A204.1 (cell line): Measurements from ENCODE around the gene SERPINC1.
"Not testable (repeated sequence)": the region's sequence is repeated elsewhere in the genome, so short reads cannot be mapped to it uniquely, and the experiment has no call there.

ENCODE experiments used
- FAIRE-seq: peaks from 2 replicates; lab custom pipeline; 2012; peaks lifted over from hg19 to GRCh38; lab: Jason Lieb, UNC

SERPINC1 gene

DNA sequence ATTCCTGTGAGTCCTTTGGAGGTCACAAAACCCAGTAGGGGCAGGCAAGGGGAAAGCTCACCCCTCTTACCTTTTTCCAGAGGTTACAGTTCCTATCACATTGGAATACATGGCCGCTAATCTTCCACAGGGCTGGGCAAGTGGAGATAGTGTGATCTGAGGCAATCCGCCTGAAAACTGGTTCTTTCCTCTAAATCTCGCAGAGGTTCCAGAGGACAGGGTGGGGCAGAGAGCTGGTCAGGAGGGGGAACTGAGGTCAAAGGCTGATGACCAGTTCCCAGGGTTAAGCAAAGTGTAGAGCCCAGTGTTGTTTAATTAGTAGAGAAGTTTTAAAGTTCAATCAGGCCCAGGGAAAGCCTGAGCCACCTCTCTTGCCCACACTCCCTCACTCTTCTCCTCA, at the start of gene SERPINC1:
Gene SERPINC1 (minus strand): TSS at position 179 of the 400 bp plus-strand sequence. CDS start 68 bp downstream, at position 111.
- FAIRE-seq: no peak

DNA sequence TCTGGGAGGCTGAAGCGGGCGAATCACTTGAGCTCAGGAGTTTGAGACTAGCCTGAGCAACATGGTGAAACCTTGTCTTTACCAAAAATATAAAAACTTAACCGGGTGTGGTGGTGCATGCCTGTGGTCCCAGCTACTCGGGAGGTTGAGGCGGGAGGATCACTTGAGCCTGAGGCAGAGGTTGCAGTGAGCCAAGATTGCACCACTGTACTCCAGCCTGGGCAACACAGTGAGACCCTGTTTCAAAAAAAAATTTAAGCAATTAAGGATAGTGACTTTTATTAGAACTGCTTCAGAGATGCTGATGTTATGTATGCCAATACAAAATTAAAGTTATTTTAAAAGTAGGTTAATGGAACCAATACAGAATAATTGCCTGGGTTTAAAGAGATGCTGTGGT, 48.8 kb upstream of the SERPINC1 start:
- not testable (repeated sequence) for FAIRE-seq

DNA sequence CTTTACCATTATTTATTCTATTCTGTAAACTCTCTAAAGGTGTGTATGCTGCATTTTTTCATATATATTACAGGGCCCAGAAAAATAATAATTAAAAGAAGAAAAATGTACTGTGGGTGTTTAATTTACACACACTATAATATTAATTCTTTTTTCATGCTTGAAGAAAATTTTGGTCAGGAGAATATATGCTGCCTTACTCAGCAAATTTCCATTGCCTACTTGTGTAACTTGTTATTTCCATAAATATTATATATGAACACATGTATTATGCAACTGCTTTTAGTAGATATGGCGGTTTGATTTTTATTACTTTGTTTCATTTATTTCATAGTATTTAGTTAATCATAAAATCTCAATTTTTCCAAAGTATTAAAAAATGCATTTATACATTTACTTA, 46.4 kb upstream of the SERPINC1 start:
- peak; percentile 39 for FAIRE-seq

DNA sequence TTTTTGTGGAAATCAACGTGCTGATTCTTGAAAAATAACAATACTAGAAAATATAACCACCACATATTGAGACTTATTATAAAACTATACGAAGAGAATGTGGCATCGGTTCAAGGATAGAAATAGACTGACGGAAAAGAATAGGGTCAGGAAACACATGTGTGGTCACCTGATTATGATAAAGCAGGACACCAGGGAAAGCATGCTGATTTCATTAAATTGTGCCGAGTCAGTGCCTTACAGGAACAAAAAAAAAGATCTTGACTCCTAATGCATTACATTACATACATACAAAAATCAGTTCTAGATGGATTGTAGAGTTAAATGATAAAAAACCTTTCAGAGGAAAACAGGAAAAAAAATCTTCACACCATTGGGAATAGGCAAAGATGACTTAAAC, 43.5 kb upstream of the SERPINC1 start:
- no peak for FAIRE-seq

DNA sequence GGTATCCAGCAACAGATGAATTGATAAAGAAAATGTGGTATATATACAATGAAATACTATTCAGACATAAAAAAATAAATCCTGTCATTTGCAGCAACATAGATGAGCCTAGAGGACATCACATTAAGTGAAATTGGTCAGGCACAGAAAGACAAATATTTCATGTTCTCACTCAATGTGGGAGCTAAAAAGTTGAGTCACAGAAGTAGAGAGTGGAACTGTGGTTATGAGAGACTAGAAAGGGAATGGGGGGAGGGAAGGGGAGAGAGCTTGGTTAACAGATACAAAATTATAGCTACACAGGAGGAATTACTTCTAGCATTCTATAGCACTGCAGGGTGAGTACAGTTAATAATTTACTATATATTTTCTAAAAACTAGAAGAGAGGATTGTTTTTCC, 37.1 kb upstream of the SERPINC1 start:
- FAIRE-seq: no peak

DNA sequence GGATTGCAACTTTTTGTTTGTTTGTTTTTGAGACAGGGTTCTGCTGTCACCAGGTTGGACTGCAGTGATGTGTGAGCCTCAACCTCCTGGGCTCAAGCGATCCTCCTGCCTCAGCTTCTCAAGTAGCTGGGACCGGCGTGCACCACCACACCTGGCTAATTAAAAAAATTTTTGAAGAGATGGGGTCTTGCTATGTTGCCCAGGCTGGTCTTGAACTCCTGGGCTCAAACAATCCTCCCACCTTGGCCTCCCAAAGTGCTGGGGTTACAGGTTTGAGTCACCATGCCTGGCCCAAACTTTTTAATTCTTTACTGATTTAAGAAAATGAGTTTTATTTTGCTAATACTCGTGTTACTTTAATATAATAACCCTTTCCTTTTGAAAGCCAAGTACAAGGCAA, 31.5 kb upstream of the SERPINC1 start:
- FAIRE-seq: no peak

DNA sequence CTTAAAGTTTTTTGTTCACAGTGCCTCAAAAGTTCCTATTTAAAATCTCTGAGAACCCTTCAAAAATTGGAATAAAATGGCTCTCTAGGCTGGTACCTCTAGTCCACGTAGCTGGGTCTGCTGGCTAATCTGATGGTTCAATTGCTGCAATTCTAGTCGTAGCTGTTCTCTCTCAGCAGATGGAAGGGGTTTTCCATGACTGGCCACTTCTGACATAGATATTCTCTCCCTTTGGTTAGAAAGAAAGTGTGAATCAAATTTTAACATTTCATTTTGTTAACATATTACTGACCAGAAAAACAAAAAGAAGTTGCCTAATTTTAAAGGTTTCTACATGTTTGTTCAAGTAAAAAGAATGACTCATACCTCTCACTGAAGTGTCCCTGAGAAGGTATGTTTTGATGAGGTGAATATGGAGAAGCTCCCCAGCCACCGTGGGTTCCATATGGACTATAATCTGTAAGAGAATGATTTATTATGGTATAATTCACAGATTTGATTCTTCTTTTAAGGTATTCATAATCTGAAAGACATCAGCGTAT, 29.3 kb upstream of the SERPINC1 start:
- no peak for FAIRE-seq

DNA sequence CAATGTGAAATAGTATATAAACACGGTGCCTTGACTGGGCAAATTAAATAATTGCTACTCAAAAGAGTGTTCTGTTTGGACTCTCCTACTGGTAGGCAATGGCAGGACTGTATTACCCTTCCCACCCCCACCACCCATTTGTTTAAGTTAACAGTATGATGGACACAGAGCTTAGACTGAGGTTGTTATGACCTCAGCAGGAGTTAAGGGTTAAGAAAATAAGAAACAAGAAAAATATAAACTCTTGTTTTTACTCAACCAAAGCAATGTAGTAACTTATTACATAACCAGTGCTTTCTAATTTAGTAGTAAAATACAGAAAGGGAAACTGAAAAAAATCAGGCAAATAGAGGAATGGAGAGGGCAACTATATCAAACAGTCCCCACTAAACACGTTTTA, 19.9 kb upstream of the SERPINC1 start:
- FAIRE-seq: no peak

DNA sequence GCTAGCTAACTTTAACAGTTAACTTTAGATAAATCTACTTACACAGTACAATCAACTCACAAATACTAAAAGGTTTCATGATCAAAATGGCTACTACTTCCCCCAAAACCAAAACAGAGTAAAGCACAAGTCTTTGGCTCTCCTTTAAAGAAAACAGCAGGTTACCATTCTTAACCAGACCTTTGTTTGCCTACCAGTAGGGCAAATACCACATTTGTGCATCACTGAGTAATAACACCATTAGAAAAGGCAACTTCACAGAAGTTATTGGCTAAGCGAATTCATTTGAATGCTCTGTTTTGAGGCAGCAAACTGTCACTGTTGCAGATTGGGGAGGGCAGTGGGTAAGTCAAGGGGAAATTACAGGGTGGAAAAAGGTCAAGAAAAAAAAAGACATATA, 17.3 kb upstream of the SERPINC1 start:
- no peak for FAIRE-seq

DNA sequence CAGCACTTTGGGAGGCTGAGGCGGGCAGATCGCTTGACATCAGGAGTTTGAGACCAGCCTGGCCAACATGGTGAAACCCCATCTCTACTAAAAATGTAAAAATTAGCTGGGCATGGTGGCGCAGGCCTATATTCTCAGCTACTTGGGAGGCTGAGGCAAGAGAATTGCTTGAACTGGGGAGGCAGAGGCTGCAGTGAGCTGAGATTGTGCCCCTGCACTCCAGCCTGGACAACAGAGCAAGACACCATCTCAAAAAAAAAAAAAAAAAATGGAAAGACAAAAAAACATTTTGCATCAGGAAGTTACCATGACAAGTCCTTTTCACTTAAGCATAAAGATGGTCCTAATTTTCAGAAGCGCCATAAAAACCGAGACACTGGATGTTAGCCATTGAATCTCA, 13.4 kb upstream of the SERPINC1 start:
- not testable (repeated sequence) for FAIRE-seq

DNA sequence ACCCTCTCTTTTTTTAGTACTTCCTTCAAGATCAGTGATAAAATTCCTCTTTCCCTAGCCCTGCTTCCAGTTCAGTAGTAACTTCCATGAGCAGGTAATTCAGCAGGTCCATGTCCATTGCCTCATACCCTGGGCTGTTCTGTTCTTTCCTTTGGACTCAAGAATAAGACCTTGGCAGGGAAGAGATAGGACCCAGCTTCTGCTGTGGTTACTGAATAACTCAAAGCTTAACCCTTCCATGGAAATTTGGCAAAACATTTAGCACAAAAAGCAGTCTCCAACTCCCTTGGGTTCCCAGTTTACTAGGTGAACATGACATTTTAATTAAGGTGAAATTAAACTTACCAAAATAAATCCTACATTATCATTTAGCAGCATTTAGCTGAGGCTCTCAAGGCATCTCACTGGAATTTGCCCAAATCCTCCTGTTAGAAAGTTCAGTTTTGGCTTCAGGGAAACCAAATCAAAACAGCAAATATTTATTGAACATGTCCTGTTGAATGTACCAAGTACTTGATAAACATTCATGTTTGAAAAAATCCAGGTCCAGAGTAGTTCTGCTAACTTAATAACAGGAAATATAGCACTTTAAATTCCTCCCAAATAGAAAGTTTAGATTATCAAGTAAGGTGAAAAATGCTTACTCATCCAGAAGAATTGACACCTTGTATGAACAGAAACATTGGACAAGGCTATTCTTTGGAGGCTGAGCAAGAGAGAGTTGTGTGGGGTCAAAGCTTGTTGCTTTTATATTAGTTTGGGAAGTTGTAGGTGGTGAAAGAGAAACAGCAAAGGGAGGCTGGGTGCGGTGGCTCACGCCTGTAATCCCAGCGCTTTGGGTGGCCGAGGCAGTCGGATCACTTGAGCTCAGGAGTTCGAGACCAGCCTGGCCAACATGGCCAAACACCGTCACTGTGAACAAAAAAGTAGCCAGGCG, 8.4 kb upstream of the SERPINC1 start:
- FAIRE-seq: no peak

DNA sequence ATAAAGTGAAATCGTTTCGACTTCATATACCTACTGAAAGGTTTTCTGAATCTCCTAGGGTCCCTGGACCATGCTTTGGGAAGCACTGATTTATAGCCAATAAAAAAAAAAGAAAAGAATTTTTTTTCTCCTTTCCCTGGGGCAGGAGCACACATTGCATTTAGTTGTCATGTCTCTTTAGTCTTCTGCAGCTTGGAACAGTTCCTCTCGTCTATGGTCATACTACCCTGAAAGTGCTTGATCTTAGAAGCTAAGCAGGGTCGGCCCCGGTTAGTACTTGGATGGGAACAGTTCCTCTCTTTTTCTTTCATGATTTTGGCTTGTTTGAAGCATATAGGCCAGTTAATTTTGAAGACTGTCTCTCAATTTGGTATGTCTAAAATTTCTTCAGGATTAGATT, 3.7 kb upstream of the SERPINC1 start:
- no peak for FAIRE-seq

DNA sequence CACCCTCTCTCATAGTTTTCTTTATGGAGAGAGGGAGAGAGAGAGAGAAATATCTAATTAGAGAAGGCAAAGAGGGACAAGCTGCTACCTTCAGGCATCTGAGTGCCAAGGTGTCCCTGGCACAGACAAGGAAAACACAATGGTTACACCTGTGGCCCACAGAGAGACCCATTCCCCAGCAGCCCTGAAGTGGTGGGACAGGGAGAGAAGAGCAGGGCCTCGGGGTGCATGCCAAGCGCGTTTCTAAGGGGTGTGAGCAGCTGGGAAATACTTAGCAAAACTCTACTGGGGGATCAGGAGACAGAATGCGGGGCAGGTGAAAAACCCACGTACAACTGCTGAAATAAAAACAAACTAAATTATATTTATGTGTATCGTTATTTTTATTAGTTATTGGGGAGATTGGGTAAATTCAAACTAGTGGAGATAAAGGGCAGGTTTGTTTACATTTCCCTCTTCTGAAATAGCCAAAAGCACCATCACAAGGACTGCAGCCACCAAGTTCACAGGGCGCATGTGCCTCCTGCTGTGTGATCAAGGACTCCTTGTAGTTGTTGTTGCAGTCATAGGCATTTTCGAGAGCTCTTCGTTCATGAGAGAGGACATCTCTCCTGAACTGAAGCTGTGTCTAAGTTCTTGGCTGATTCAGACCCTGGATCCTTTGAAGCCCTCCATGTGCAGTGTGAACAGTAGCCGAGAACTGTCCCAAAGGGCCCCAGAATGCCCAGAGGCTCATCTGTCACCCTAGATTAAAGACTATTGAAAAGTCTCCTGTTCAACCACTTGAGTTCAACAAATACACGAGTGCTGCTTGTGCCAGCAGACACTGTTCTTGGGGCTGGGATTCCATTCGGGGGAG, 737 bp upstream of the SERPINC1 start:
- no peak for FAIRE-seq

DNA sequence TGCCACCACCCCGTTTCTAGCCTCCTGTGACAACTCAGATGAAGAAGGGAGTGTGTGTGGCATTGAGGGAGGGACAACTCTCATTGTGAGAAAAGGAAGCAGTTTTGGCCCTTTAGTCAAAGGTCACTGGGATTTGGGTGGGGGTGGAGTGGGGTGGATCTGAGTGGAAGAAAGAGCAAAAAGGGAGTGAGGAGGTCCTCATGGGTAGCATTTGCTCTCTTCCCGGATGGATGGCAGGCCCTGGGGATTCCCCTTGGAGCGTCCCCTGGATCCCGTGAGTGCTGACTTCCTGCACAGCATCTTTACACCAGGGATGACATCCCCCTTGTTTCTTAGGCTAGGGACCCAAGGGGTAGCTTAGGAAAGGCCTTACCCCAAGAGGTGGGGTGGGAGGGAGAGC, 460 bp downstream of the SERPINC1 start:
- FAIRE-seq: no peak

DNA sequence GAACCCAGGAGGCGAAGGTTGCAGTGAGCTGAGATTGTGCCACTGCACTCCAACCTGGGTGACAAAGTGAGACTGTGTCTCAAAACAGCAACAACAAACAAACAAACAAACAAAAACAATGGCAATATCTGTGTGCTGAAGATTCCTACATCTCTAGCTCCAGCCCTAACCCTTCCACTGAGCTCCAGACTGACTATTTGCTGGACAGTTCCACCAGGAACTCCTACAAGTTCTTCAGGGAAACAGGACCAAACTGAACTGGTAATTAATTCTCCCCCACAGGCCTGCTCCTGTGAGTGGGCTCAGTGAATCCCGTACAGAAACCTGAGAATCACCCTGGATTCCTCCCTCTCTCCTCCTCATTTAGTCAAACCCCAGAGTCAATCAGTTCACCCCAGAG, 1.5 kb downstream of the SERPINC1 start:
- FAIRE-seq: no peak

DNA sequence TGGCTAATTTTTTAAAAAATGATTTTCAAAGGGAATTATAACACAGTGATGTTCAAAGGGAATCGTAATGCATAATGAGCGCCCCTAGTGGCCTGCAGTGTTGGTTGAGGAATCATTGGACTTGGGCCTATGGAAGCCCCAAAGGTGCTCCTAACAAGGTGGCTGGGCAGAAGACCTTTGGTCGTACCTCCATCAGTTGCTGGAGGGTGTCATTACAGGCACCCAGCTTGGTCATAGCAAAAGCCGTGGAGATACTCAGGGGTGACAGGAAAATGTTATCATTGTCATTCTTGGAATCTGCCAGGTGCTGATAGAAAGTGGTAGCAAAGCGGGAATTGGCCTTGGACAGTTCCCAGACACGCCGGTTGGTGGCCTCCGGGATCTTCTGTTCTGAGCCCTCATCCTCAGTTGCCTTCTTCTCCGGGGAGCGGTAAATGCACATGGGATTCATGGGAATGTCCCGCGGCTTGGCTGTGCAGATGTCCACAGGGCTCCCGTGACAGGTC, 2.7 kb downstream of the SERPINC1 start:
- no peak for FAIRE-seq

DNA sequence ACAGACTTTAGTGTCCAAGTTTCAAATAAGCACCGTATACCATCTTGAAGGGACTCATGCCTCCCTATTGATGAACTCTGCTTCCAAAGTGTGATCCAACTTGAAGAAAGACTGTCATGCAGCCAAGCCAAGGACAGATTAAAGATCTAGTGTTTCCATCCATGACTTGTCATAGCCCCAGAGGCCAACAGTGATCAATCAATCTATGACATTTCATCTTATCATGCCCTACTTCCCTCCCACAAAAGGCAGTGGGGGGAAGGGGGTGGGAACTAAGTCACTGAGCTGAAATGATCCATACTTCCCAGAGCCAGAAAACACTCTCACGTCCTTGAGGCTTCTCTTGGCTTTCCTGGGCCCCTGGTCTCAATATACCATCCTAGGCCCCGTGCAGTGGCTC, 4.0 kb downstream of the SERPINC1 start:
- no peak for FAIRE-seq

DNA sequence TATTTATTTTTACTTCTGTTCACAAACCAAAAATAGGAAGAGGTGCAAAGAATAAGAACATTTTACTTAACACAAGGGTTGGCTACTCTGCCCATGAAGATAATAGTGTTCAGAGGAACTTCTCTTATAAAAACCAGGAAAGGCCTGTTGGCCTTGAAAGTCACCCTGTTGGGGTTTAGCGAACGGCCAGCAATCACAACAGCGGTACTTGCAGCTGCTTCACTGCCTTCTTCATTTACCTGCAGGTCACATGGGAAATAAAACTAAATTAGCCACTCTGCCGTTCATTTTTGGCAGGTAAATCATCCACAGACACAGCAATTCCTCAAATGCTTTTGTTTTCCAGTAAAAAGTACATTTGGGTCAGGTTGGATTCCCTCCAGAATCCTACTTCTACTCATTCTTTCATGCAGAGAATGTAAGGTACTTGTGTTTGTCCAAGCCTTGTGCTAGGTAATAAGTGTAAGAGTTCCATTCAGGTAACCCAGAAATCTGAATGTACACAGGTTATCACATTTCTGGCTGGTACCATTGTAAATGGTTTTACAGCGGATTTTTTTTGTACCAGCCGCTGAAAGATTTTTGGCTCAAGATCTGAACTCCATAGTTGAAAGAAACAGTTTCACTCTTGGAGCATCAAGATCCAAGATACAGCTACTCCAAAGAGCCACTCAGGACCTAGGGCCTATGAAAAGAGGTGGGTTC, 13.1 kb downstream of the SERPINC1 start:
- no peak for FAIRE-seq

DNA sequence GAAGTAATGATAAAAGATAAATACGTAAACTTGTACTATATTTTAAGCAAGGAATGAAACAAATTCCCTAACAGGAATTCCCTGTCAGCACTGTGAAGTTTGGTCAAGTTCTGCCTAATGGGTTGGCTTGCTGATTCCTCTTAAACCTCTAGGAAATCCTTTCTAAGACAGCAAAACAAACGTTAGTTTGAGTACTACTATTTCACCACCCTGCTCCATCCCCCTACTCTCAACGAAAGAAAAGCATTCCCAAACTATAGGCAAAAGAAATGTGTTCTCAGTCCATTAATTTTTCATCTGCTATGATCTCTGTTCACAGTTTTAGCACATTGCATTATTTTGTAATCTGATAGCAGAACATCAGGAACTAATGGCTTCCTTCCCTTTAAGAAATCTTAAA, 16.1 kb downstream of the SERPINC1 start:
- no peak for FAIRE-seq

DNA sequence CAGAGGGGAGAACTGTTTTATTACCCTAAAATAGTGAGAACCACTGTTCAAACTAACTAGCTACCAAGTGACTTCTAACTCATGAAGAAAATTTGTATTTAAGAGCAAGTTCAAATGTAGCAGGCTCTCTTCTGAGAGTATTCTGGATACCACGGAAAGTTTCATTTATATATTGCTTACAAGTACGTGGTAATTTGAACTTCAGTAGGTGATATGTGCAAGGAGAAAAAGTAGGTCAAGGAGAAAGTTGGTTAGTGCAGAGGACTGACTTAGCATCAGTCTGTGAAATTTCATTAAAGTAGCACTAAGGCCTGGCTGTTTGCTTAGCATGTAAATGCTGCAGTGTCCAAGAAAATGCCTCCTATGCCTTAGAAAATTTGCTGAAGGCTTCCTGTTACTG, 16.7 kb downstream of the SERPINC1 start:
- FAIRE-seq: no peak

DNA sequence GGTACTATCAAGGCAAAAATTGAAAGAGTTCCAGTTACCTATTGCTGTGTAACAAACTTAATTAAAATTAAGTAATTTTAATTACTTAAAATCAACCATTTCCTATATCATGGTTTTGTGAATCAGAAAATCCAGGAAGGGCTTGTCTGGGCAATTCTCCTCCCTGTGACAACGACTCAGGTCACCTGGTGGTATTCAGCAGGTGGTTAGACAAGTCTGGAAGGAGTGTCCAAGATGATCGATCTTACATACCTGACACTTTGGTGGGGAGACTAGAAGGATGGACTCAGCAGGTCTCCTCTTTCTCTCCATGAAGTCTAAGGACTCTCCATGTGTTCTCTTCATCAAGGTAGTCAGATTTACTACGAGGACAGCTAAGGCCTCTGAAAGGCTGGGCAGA, 22.9 kb downstream of the SERPINC1 start:
- no peak for FAIRE-seq

DNA sequence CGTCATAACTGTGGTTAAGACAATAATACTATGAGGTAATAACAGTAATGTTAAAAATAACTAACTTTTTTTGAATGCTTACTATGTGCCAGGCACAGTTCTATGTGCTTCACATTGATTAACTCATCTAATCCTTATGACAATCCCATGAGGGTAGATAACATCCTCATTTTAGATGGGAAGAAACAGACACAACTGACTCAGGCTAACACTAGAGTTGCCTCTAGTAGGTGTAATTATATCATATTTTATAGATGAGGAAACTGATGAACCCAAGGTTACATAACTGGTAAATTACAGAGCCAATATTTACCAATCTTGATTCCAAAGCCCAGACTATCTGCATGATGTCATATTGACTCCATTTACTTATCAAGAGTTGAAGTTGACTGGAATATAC, 23.5 kb downstream of the SERPINC1 start:
- FAIRE-seq: no peak
